NCI-H526 (cell line): Measurements from ENCODE around the gene ABCC4.

Source experiments
- DNase-seq, 2 experiments: peaks; one replicate each; lab custom pipeline; 2025; lab: John Stamatoyannopoulos, UW

Gene ABCC4

GRCh38 chr13:95233026-95233635 lies 68.1 kb downstream of the ABCC4 start:
- DNase-seq = no peak

GRCh38 chr13:95231393-95231792 lies 69.9 kb downstream of the ABCC4 start:
- DNase-seq = no peak

GRCh38 chr13:95229855-95230254 lies 71.4 kb downstream of the ABCC4 start:
- no peak for DNase-seq

- DNase-seq = no peak
These were observed 73.1 kb downstream of the ABCC4 start for GRCh38 chr13:95228130-95228529.

GRCh38 chr13:95226932-95227695 lies 74.1 kb downstream of the ABCC4 start:
- DNase-seq = no peak

- DNase-seq = no peak
These were observed 74.8 kb downstream of the ABCC4 start for GRCh38 chr13:95226476-95226875.

GRCh38 chr13:95226050-95226449 lies 75.2 kb downstream of the ABCC4 start:
- no peak for DNase-seq

GRCh38 chr13:95224064-95224463 lies 77.2 kb downstream of the ABCC4 start:
- DNase-seq = no peak

GRCh38 chr13:95222733-95223018 lies 78.6 kb downstream of the ABCC4 start:
- DNase-seq = no peak

- no peak for DNase-seq
These were observed 79.1 kb downstream of the ABCC4 start for GRCh38 chr13:95221971-95222732.

GRCh38 chr13:95220611-95221010 lies 80.6 kb downstream of the ABCC4 start:
- DNase-seq = no peak

- DNase-seq = no peak
These were observed 83.1 kb downstream of the ABCC4 start for GRCh38 chr13:95217920-95218830.

GRCh38 chr13:95216182-95216581 lies 85.1 kb downstream of the ABCC4 start:
- no peak for DNase-seq

- no peak for DNase-seq
These were observed 88.0 kb downstream of the ABCC4 start for GRCh38 chr13:95212983-95213850.

GRCh38 chr13:95209109-95209508 lies 92.1 kb downstream of the ABCC4 start:
- no peak for DNase-seq

GRCh38 chr13:95207769-95208366 lies 93.4 kb downstream of the ABCC4 start:
- DNase-seq = no peak

GRCh38 chr13:95206116-95206515 lies 95.1 kb downstream of the ABCC4 start:
- no peak for DNase-seq

- no peak for DNase-seq
These were observed 97.0 kb downstream of the ABCC4 start for GRCh38 chr13:95204231-95204765.

- DNase-seq = no peak
These were observed 99.2 kb downstream of the ABCC4 start for GRCh38 chr13:95201814-95202651.
